Globus pallidus (tissue), 1 donor: ENCODE results near the gene STAT3.
"Not testable (repeated sequence)": the region's sequence is repeated elsewhere in the genome, so short reads cannot be mapped to it uniquely, and the experiment has no call there.

Experiments
- DNase-seq: peaks from one replicate; pipeline ENCODE4 v3.0.0-alpha.2; 2015; ENCODE audit warnings: low spot score

STAT3 gene

GRCh38 chr17:42386777-42387657 lies 1.2 kb downstream of the STAT3 start:
- DNase-seq: no peak

- DNase-seq: no peak
These were observed 6.3 kb downstream of the STAT3 start for GRCh38 chr17:42381898-42382297.

GRCh38 chr17:42380935-42381334 lies 7.3 kb downstream of the STAT3 start:
- DNase-seq: no peak

GRCh38 chr17:42378959-42379594 lies 9.2 kb downstream of the STAT3 start:
- peak; percentile 29 for DNase-seq

GRCh38 chr17:42378359-42378958 lies 9.8 kb downstream of the STAT3 start:
- DNase-seq: no peak

GRCh38 chr17:42373896-42374295 lies 14.3 kb downstream of the STAT3 start:
- no peak for DNase-seq

- DNase-seq: no peak
These were observed 16.1 kb downstream of the STAT3 start for GRCh38 chr17:42372142-42372541.

- DNase-seq: not testable (repeated sequence)
These were observed 19.3 kb downstream of the STAT3 start for GRCh38 chr17:42368797-42369561.

GRCh38 chr17:42368310-42368709 lies 19.9 kb downstream of the STAT3 start:
- DNase-seq: not testable (repeated sequence)

GRCh38 chr17:42366176-42367023 lies 21.8 kb downstream of the STAT3 start:
- DNase-seq: not testable (repeated sequence)

- DNase-seq: no peak
These were observed 23.1 kb downstream of the STAT3 start for GRCh38 chr17:42365136-42365535.

GRCh38 chr17:42363767-42364585 lies 24.3 kb downstream of the STAT3 start:
- no peak for DNase-seq

- DNase-seq: no peak
These were observed 25.0 kb downstream of the STAT3 start for GRCh38 chr17:42363231-42363630.

- no peak for DNase-seq
These were observed 25.8 kb downstream of the STAT3 start for GRCh38 chr17:42362245-42362961.

GRCh38 chr17:42361781-42362186 lies 26.5 kb downstream of the STAT3 start:
- DNase-seq: no peak

GRCh38 chr17:42360388-42360787 lies 27.9 kb downstream of the STAT3 start:
- not testable (repeated sequence) for DNase-seq

- DNase-seq: no peak
These were observed 29.1 kb downstream of the STAT3 start for GRCh38 chr17:42359133-42359532.

- no peak for DNase-seq
These were observed 29.8 kb downstream of the STAT3 start for GRCh38 chr17:42358434-42358833.

GRCh38 chr17:42354956-42355843 lies 33.0 kb downstream of the STAT3 start:
- DNase-seq: no peak
